GM12874 (cell line): Measurements from ENCODE around the gene SH2D5.

Experiments
- CTCF ChIP-seq: IDR thresholded peaks from 2 replicates; pipeline ENCODE4 v1.5.1; 2011; ENCODE audit warnings: low read depth, mild to moderate bottlenecking, control low read depth, low read length, moderate library complexity; ENCODE audit not compliant: insufficient read depth

SH2D5 gene

GRCh38 chr1:20670936-20671335, 61.6 kb downstream of the SH2D5 start:
- no peak for TF ChIP-seq CTCF
